ENCODE measurements around the gene CACNA2D4. TPM values are rescaled to one million over a fixed set of nuclear protein-coding genes. Genes with fewer than 3 reads are reported as not detected.

Gene CACNA2D4
- total RNA-seq, 3 donors from 2014 or later, result 3.9 to 9.3 (median 4.8) TPM

DNA sequence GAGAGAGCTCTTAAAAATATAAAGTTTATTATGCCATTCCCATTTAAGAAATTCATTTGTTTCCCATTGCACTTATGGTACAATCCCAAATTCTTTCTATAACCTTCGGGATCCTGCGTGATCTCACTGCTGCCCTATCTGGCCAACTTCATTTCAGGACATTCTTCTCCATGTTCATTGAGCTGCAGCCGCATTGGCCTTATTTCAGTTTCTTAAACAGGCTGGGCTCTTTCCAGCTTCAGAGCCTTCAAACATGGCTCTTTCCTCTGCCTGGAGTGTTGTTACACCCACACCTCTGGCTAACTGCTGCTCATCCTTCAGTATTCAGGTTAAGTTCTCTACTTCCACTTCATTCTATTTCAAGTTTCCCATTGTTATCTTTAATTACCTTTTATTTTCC, 156.6 kb downstream of the CACNA2D4 start:
- Histone ChIP-seq H3K4me3 (no peak overlapping the region), H3K4me1 (ENCODE audit: low read depth) (no peaks in the 10 kb centered on the region), H3K36me3 (ENCODE audit: low read depth) (no peaks in the 10 kb centered on the region), H3K9me3 (no peaks in the 10 kb centered on the region)
- no peak for DNase-seq
- intact Hi-C loops (cut with DNase I, micrococcal nuclease), result no loop called here
- TF ChIP-seq CTCF (IDR thresholded peaks at IDR 0.05), result no peak
- ATAC-seq, result no peak

DNA sequence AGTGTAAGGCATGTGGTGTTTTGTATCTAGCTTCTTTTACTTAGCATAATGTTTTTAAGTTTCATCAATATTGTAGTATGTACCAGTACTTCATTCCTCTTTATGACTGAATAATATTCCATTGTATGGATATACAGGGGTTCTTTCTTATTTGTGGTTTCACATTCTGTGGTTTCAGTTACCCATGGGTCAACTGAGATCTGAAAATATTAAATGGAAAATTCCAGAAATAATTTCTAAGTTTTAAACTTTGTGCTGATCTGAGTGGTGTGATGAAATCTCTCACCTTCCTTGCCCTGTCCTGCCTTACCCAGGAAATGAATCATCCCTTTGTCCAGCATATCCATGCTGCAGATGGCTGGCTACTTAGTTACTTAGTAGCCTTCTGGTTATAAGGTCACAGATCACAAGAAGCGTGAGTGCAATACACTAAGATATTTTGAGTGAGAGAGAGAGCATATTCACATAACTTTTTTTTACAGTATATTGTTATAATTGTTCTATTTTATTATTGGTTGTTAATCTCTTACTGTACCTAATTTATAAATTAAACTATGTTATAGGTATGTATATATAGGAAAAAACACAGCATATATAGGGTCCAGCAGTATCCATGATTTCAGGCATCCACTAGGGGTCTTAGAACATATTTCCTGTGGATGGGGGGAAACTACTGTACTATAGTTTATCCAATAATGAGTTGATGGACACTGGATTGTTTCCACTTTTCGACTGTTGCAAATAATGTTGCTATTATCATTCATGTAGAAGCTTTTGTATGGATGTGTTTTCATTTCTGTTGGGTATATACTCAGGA, 157.7 kb downstream of the CACNA2D4 start:
- Histone ChIP-seq H3K4me3 (no peak overlapping the region), H3K9me3 (no peaks in the 10 kb centered on the region), H3K4me1 (ENCODE audit: low read depth) (no peaks in the 10 kb centered on the region), H3K36me3 (ENCODE audit: low read depth) (no peaks in the 10 kb centered on the region)
- intact Hi-C loops (cut with DNase I, micrococcal nuclease), result no loop called here
- ATAC-seq (peak; percentile 70), DNase-seq (no peak)
- TF ChIP-seq CTCF (IDR thresholded peaks at IDR 0.05), result no peak

DNA sequence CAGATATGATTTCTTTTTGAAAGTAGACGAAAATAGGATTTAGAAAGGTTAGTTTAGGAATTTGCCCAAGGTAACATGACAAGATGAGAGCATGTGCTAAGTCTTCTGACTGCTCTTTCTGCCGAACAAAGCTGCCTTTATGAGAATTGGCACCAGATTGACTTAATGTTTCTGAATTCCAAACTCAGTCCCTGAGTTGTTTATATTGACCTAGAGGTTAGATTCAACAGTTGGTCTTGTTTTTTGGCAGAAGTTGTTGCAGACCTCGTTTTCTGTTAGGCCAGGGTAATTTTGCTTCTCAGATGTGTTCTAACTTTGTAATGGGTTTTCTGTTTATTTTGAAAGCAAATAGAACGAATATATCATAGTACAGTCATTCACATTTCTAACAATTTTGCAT, 159.6 kb downstream of the CACNA2D4 start:
- ATAC-seq, result no peak
- no peak for TF ChIP-seq CTCF (IDR thresholded peaks at IDR 0.05)
- intact Hi-C loops (cut with DNase I, micrococcal nuclease), result no loop called here

DNA sequence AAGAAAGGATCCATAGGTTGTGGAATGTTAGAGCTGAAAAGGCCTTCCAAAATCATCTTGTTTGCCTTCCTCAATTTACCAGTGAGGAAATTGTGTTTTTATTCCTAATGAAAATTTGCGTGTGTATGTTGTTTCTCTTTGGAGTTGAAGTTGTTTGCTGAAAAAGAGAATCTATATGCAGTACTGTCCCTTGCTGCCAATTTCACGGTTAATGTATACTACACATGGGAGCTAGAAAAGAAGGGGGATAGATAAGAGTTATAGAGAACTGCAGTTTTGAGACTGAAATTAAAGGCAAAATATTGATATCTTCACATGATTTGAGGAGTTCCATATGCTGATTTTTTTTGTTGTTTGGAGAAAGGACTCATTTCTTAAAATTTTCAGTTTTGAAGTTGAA, 160.1 kb downstream of the CACNA2D4 start:
- Histone ChIP-seq H3K4me1 (ENCODE audit: low read depth) (no peaks in the 10 kb centered on the region), H3K36me3 (ENCODE audit: low read depth) (no peaks in the 10 kb centered on the region), H3K4me3 (no peak overlapping the region), H3K9me3 (no peaks in the 10 kb centered on the region)
- intact Hi-C loops (cut with DNase I, micrococcal nuclease), result no loop called here
- DNase-seq (no peak), ATAC-seq (no peak)
- TF ChIP-seq CTCF (IDR thresholded peaks at IDR 0.05), result no peak

More for the DNA sequence above, 159.6 kb downstream of the CACNA2D4 start:
- Histone ChIP-seq H3K4me1 (ENCODE audit: low read depth) (no peaks in the 10 kb centered on the region), H3K36me3 (ENCODE audit: low read depth) (no peaks in the 10 kb centered on the region), H3K9me3 (no peaks in the 10 kb centered on the region), H3K4me3 (no peak overlapping the region)
- DNase-seq, result no peak

DNA sequence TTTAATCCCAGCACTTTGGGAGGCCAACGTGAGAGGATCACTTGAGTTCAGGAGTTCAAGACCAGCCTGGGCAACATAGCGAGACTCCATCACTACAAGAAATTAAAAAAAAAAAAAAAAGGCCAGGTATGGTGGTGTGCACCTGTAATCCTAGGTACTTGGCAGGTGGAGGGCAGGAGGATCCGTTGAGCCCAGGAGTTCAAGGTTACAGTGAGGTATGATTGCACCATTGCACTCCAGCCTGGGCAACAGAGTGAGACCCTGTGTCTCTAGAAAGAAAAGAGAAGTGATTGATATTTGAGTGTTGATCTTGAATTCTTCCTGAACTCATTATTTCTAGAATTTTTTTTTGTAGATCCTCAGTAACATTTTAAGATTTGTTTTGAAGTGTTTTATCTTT, 168.2 kb downstream of the CACNA2D4 start:
- Histone ChIP-seq H3K4me1 (ENCODE audit: low read depth) (no peaks in the 10 kb centered on the region), H3K36me3 (ENCODE audit: low read depth) (no peaks in the 10 kb centered on the region), H3K4me3 (no peak overlapping the region), H3K9me3 (peaks cover 10% of the 10 kb centered on the region)
- DNase-seq (no peak), ATAC-seq (no peak)
- no peak for TF ChIP-seq CTCF (IDR thresholded peaks at IDR 0.05)
- intact Hi-C loops (cut with DNase I, micrococcal nuclease), result no loop called here
